NCI-H526 (cell line): ENCODE measurements around the gene TSPAN15.
"Not testable (repeated sequence)": the region's sequence is repeated elsewhere in the genome, so short reads cannot be mapped to it uniquely, and the experiment has no call there.

Experiments used
- DNase-seq, 2 experiments: peaks; one replicate each; lab custom pipeline; 2025; lab: John Stamatoyannopoulos, UW

The TSPAN15 gene

GRCh38 chr10:69503001-69503895, 52.0 kb downstream of the TSPAN15 start:
- no peak for DNase-seq

GRCh38 chr10:69503896-69504265, 52.6 kb downstream of the TSPAN15 start:
- DNase-seq: no peak

- DNase-seq: no peak
These were observed 53.4 kb downstream of the TSPAN15 start for GRCh38 chr10:69504576-69505250.

GRCh38 chr10:69505636-69506318, 54.5 kb downstream of the TSPAN15 start:
- no peak for DNase-seq

- DNase-seq: no peak
These were observed 55.2 kb downstream of the TSPAN15 start for GRCh38 chr10:69506487-69506833.

GRCh38 chr10:69506834-69507713, 55.8 kb downstream of the TSPAN15 start:
- DNase-seq: no peak

GRCh38 chr10:69508738-69509340, 57.6 kb downstream of the TSPAN15 start:
- no peak for DNase-seq

GRCh38 chr10:69512901-69513300, 61.6 kb downstream of the TSPAN15 start:
- DNase-seq: no peak

GRCh38 chr10:69513617-69514016, 62.4 kb downstream of the TSPAN15 start:
- DNase-seq: no peak

GRCh38 chr10:69515699-69516259, 64.5 kb downstream of the TSPAN15 start:
- DNase-seq: peak; percentile 19 to 65

- DNase-seq: peak; percentile 11 to 68
These were observed 65.1 kb downstream of the TSPAN15 start for GRCh38 chr10:69516316-69516715.

GRCh38 chr10:69516796-69517195, 65.5 kb downstream of the TSPAN15 start:
- DNase-seq: no peak

- DNase-seq: no peak
These were observed 66.1 kb downstream of the TSPAN15 start for GRCh38 chr10:69517271-69517848.

GRCh38 chr10:69527961-69528360, 76.7 kb downstream of the TSPAN15 start:
- no peak for DNase-seq

- no peak for DNase-seq
These were observed 82.4 kb downstream of the TSPAN15 start for GRCh38 chr10:69533658-69534057.

- DNase-seq: not testable (repeated sequence)
These were observed 85.3 kb downstream of the TSPAN15 start for GRCh38 chr10:69536521-69536920.

- no peak for DNase-seq
These were observed 86.2 kb downstream of the TSPAN15 start for GRCh38 chr10:69537449-69537848.

GRCh38 chr10:69538461-69538860, 87.2 kb downstream of the TSPAN15 start:
- no peak for DNase-seq

GRCh38 chr10:69541463-69541862, 90.2 kb downstream of the TSPAN15 start:
- DNase-seq: no peak

- DNase-seq: no peak
These were observed 98.7 kb downstream of the TSPAN15 start for GRCh38 chr10:69549959-69550358.

GRCh38 chr10:69552268-69552667, 101.0 kb downstream of the TSPAN15 start:
- DNase-seq: no peak
